H1 (cell line): ENCODE data around the gene TNFRSF8.

Experiments
- CEBPB ChIP-seq: IDR thresholded peaks from 2 replicates; pipeline ENCODE4 v1.6.1; 2012; ENCODE audit warnings: low read depth, low read length
- CREB1 ChIP-seq: IDR thresholded peaks from 2 replicates; pipeline ENCODE4 v1.6.1; 2012; ENCODE audit warnings: inconsistent platforms
- CTCF ChIP-seq, 3 experiments: IDR thresholded peaks; 1 replicate in 2 of 3; 2 replicates in 1 of 3; pipeline versions ENCODE4 v1.5.1 to v1.6.1; 2011; ENCODE audit warnings: low read length in 3 of 3, mild to moderate bottlenecking in 3 of 3, inconsistent platforms in 2 of 3, low read depth in 1 of 3, moderate library complexity in 1 of 3; ENCODE audit not compliant: insufficient read depth in 1 of 3; ENCODE audit errors: control extremely low read depth in 1 of 3
- E2F6 ChIP-seq: IDR thresholded peaks from 2 replicates; pipeline ENCODE4 v1.6.1; 2012; ENCODE audit warnings: inconsistent platforms
- EZH2 ChIP-seq: fragments of 200-600 bp; sonication (generic); IDR thresholded peaks from 2 replicates; pipeline ENCODE4 v1.7.1; 2012; ENCODE audit warnings: low read depth, mild to moderate bottlenecking, moderate library complexity, low read length, inconsistent platforms; ENCODE audit not compliant: severe bottlenecking
- FOSL1 ChIP-seq: IDR thresholded peaks from 2 replicates; pipeline ENCODE4 v1.6.1; 2011; ENCODE audit warnings: mild to moderate bottlenecking, low read depth, low read length, moderate library complexity; ENCODE audit not compliant: insufficient read depth
- GABPA ChIP-seq: IDR thresholded peaks from 2 replicates; pipeline ENCODE4 v1.6.1; 2011; ENCODE audit warnings: mild to moderate bottlenecking, low read length, moderate library complexity, borderline replicate concordance; ENCODE audit not compliant: insufficient read depth
- HDAC6 ChIP-seq: IDR thresholded peaks from one replicate; pipeline ENCODE4 v1.7.1; 2012; ENCODE audit warnings: low read depth, mild to moderate bottlenecking, inconsistent platforms, low read length, moderate library complexity
- MAX ChIP-seq: IDR thresholded peaks from 2 replicates; pipeline ENCODE4 v1.6.1; 2012; ENCODE audit warnings: inconsistent platforms
- POLR2A ChIP-seq, 2 experiments: IDR thresholded peaks; 1 replicate in 1 of 2; 2 replicates in 1 of 2; pipeline ENCODE4 v1.6.1; 2011; ENCODE audit warnings: low read depth in 2 of 2, low read length in 2 of 2, mild to moderate bottlenecking in 2 of 2; ENCODE audit errors: control extremely low read depth in 1 of 2
- SP1 ChIP-seq: IDR thresholded peaks from 2 replicates; pipeline ENCODE4 v1.6.1; 2011; ENCODE audit warnings: low read depth, low read length
- SP2 ChIP-seq: IDR thresholded peaks from 2 replicates; pipeline ENCODE4 v1.6.1; 2012; ENCODE audit warnings: mild to moderate bottlenecking, low read length, inconsistent platforms
- SP4 ChIP-seq: IDR thresholded peaks from 2 replicates; pipeline ENCODE4 v1.6.1; 2012; ENCODE audit warnings: low read length, inconsistent platforms

GRCh38 chr1:12142891-12143630 is 80.0 kb downstream of the TNFRSF8 start:
- TF ChIP-seq POLR2A (IDR thresholded peaks at IDR 0.05; ENCODE audit: control extremely low read depth in 1 of 2, low read depth in 2 of 2, low read length in 2 of 2) (no peak), CTCF (IDR thresholded peaks at IDR 0.05; ENCODE audit: control extremely low read depth in 1 of 3, insufficient read depth in 1 of 3, low read depth in 1 of 3, low read length in 3 of 3) (no peak), SP1 (no peak), FOSL1 (no peak), MAX (no peak), CREB1 (no peak), HDAC6 (no peak), SP2 (no peak), E2F6 (no peak), EZH2 (no peak), GABPA (no peak), CEBPB (no peak), SP4 (no peak)
